A549 (cell line): Measurements from ENCODE around the gene SCN5A. TPM values are rescaled to one million over a fixed set of nuclear protein-coding genes. Genes with fewer than 3 reads are reported as not detected.

ENCODE experiments used
- ATAC-seq, 2 experiments: fragments of 200-7000 bp in 1 of 2; fragments of >200 bp in 1 of 2; cut with Nextera tagmentation in 1 of 2; cut with Tn5 transposase in 1 of 2; 3 replicates each; pipeline versions ENCODE4 v1.8.0 to v1.9.1; 2018 to 2020; ENCODE audit warnings: mild to moderate bottlenecking in 1 of 2, moderate library complexity in 1 of 2
- CTCF ChIA-PET: fragments of 300-600 bp; sonication (Branson Sonifier 250); formaldehyde crosslinking; extraction: SDS; loops from one replicate; lab custom pipeline; 2021; ENCODE audit warnings: antibody characterized with exemption, inconsistent platforms; lab: Yijun Ruan, JAX
- POLR2A ChIA-PET: fragments of 350-600 bp; formaldehyde crosslinking; extraction: SDS; loops from one replicate; lab custom pipeline; 2021; ENCODE audit warnings: antibody characterized with exemption, inconsistent platforms; lab: Yijun Ruan, JAX
- DNase-seq, 2 experiments: peaks; one replicate each; pipeline versions ENCODE4 v3.0.0 to v3.0.0-alpha.2; 2011 to 2016; ENCODE audit warnings: low read depth in 1 of 2, low spot score in 1 of 2
- FAIRE-seq: peaks from 2 replicates; lab custom pipeline; 2011; peaks lifted over from hg19 to GRCh38; lab: Jason Lieb, UNC
- H3K27ac ChIP-seq, 2 experiments: fragments of >200 bp; sonication (Bioruptor Twin); formaldehyde crosslinking; 3 replicates each; pipeline ENCODE4 v1.5.1; 2016 to 2017
- H3K4me1 ChIP-seq: fragments of >200 bp; sonication (Bioruptor Twin); formaldehyde crosslinking; 3 replicates; pipeline ENCODE4 v1.6.1; 2016
- H3K4me2 ChIP-seq: fragments of >200 bp; sonication (Bioruptor Twin); formaldehyde crosslinking; 3 replicates; pipeline ENCODE4 v1.6.1; 2016
- H3K4me3 ChIP-seq: fragments of >200 bp; sonication (Bioruptor Twin); formaldehyde crosslinking; 3 replicates; pipeline ENCODE4 v1.5.1; 2016
- H3K9me3 ChIP-seq: fragments of >200 bp; sonication (Bioruptor Twin); formaldehyde crosslinking; 3 replicates; pipeline ENCODE4 v1.6.1; 2016
- BHLHE40 ChIP-seq: IDR thresholded peaks from 2 replicates; pipeline ENCODE4 v1.6.1; 2012; ENCODE audit warnings: low read depth, low read length, inconsistent platforms
- CBX2 ChIP-seq: fragments of 200-600 bp; sonication (generic); IDR thresholded peaks from 2 replicates; pipeline ENCODE4 v1.6.1; 2016; ENCODE audit warnings: low read depth, mild to moderate bottlenecking, borderline replicate concordance
- CBX8 ChIP-seq: fragments of 200-600 bp; sonication (generic); IDR thresholded peaks from 2 replicates; pipeline ENCODE4 v1.6.1; 2016
- CHD2 ChIP-seq: fragments of 150-350 bp; IDR thresholded peaks from 2 replicates; pipeline ENCODE4 v1.6.1; 2014; ENCODE audit warnings: low read length; ENCODE audit not compliant: partially characterized antibody
- EHF ChIP-seq: fragments of 250-450 bp; sonication (Bioruptor Pico); IDR thresholded peaks from 2 replicates; pipeline ENCODE4 v1.5.0; 2020; ENCODE audit warnings: mild to moderate bottlenecking
- EP300 ChIP-seq, 2 experiments: fragments of >200 bp; sonication (Bioruptor Twin); formaldehyde crosslinking; IDR thresholded peaks; 2 replicates in 1 of 2; 3 replicates in 1 of 2; pipeline ENCODE4 v1.6.1; 2016 to 2017
- FOXS1 ChIP-seq: fragments of 250-450 bp; sonication (Bioruptor Pico); IDR thresholded peaks from 2 replicates; pipeline ENCODE4 v1.5.0; 2020; ENCODE audit warnings: mild to moderate bottlenecking, moderate library complexity
- HEYL ChIP-seq: fragments of 250-450 bp; sonication (Bioruptor Pico); IDR thresholded peaks from 2 replicates; pipeline ENCODE4 v1.8.0; 2021; ENCODE audit warnings: mild to moderate bottlenecking, moderate library complexity
- HMGXB4 ChIP-seq: fragments of 250-450 bp; sonication (Bioruptor Pico); IDR thresholded peaks from 2 replicates; pipeline ENCODE4 v1.5.0; 2021; ENCODE audit warnings: mild to moderate bottlenecking, moderate library complexity, borderline replicate concordance
- HOXB13 ChIP-seq: fragments of 250-450 bp; sonication (Bioruptor Pico); IDR thresholded peaks from 2 replicates; pipeline ENCODE4 v1.5.0; 2020; ENCODE audit warnings: low read depth, mild to moderate bottlenecking, moderate library complexity
- JUN ChIP-seq, 2 experiments: fragments of >200 bp; sonication (Bioruptor Twin); formaldehyde crosslinking; IDR thresholded peaks; 2 replicates in 1 of 2; 3 replicates in 1 of 2; pipeline ENCODE4 v1.6.1; 2016 to 2017
- KDM1A ChIP-seq: fragments of 200-600 bp; sonication (generic); IDR thresholded peaks from 2 replicates; pipeline ENCODE4 v1.6.1; 2016; ENCODE audit warnings: low read depth, mild to moderate bottlenecking
- MAZ ChIP-seq: fragments of 150-350 bp; IDR thresholded peaks from 2 replicates; pipeline ENCODE4 v1.6.1; 2014; ENCODE audit warnings: antibody characterized with exemption, low read depth, low read length, borderline replicate concordance
- MYC ChIP-seq: IDR thresholded peaks from 2 replicates; pipeline ENCODE4 v1.6.1; 2012; ENCODE audit warnings: mild to moderate bottlenecking, inconsistent platforms, low read length, improper control_type of control experiment, borderline replicate concordance
- NFE2L2 ChIP-seq: fragments of 150-350 bp; conservative IDR thresholded peaks from 2 replicates; pipeline ENCODE4 v1.6.1; 2014; ENCODE audit warnings: low read length
- NPAS2 ChIP-seq: fragments of 250-450 bp; sonication (Bioruptor Pico); IDR thresholded peaks from 2 replicates; pipeline ENCODE4 v1.8.0; 2022; ENCODE audit warnings: mild to moderate bottlenecking, moderate library complexity, borderline replicate concordance
- PHF8 ChIP-seq: fragments of 200-600 bp; sonication (generic); IDR thresholded peaks from 2 replicates; pipeline ENCODE4 v1.6.1; 2016; ENCODE audit warnings: low read depth, mild to moderate bottlenecking, antibody characterized with exemption, moderate library complexity, borderline replicate concordance
- POLR2A ChIP-seq: IDR thresholded peaks from 2 replicates; pipeline ENCODE4 v1.6.1; 2012; ENCODE audit warnings: mild to moderate bottlenecking, low read length
- RFX5 ChIP-seq: fragments of 450-650 bp; IDR thresholded peaks from 2 replicates; pipeline ENCODE4 v1.7.1; 2014; ENCODE audit warnings: antibody characterized with exemption, mild to moderate bottlenecking, moderate library complexity
- SMC3 ChIP-seq: fragments of >200 bp; sonication (Bioruptor Twin); formaldehyde crosslinking; IDR thresholded peaks from 3 replicates; pipeline ENCODE4 v1.6.1; 2018; ENCODE audit warnings: inconsistent platforms
- SREBF2 ChIP-seq: fragments of 450-650 bp; IDR thresholded peaks from 2 replicates; pipeline ENCODE4 v1.6.1; 2014; ENCODE audit warnings: mild to moderate bottlenecking, moderate library complexity
- TP53 ChIP-seq: fragments of 250-450 bp; sonication (Bioruptor Pico); IDR thresholded peaks from 2 replicates; pipeline ENCODE4 v1.5.0; 2021; ENCODE audit warnings: mild to moderate bottlenecking, moderate library complexity
- WGBS: methylation state at CpG from one replicate; pipeline ENCODE4 v1.1.6; 2017; ENCODE audit errors: missing lambda C conversion rate; 5-methylcytosine and 5-hydroxymethylcytosine counted together
- polyA plus RNA-seq, 4 experiments: library from polyadenylated mRNA; depleted of rRNA in 3 of 4; stranded (reverse); fragments of >200 nt; fragmentation: RNase III in 1 of 4; extraction: RNeasy Plus Mini Kit Qiagen cat#74134 plus additional on column Dnase treatment in 1 of 4; gene quantifications; 2 replicates in 3 of 4; 3 replicates in 1 of 4; pipeline ENCODE4 v1.2.3, GENCODE V29; 2011 to 2017
- TF ChIP-seq, protein P1 (sequence below): fragments of 450-650 bp; IDR thresholded peaks from 2 replicates; pipeline ENCODE4 v1.6.1; 2014; ENCODE audit warnings: antibody characterized with exemption
- TF ChIP-seq, protein P2 (sequence below): fragments of 150-350 bp; IDR thresholded peaks from 2 replicates; pipeline ENCODE4 v1.6.1; 2014; ENCODE audit warnings: low read depth, mild to moderate bottlenecking, low read length
- TF ChIP-seq, protein P3 (sequence below): fragments of >200 bp; sonication (Bioruptor Twin); formaldehyde crosslinking; IDR thresholded peaks from 3 replicates; pipeline ENCODE4 v1.5.1; 2016

Gene SCN5A
- polyA plus RNA-seq, 2 of the 4 experiments (the other 2 are of a cell fraction): 0.09 to 0.19 TPM

- no peak for TF ChIP-seq NPAS2
- TF ChIP-seq SREBF2: no peak
- TF ChIP-seq BHLHE40: no peak
- no peak for TF ChIP-seq SMC3
- TF ChIP-seq, protein P1, sequence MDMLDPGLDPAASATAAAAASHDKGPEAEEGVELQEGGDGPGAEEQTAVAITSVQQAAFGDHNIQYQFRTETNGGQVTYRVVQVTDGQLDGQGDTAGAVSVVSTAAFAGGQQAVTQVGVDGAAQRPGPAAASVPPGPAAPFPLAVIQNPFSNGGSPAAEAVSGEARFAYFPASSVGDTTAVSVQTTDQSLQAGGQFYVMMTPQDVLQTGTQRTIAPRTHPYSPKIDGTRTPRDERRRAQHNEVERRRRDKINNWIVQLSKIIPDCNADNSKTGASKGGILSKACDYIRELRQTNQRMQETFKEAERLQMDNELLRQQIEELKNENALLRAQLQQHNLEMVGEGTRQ: no peak
- TF ChIP-seq, all 56 proteins: peak for 0
- H3K27ac ChIP-seq: no peak overlapping the region
- no peak for ATAC-seq
- CTCF ChIA-PET: no interaction called here
- H3K9me3 ChIP-seq: no peaks in the 10 kb centered on the region
- no peak overlapping the region for H3K4me2 ChIP-seq
- no peak for DNase-seq
- no peaks in the 10 kb centered on the region for H3K4me1 ChIP-seq
- POLR2A ChIA-PET: no interaction called here
- WGBS: 26% methylated on average over 2 of the region's 2 CpGs
- no peak for FAIRE-seq
- no peak overlapping the region for H3K4me3 ChIP-seq
These were observed 93.6 kb downstream of the SCN5A start for GRCh38 chr3:38555926-38556325.

DNA sequence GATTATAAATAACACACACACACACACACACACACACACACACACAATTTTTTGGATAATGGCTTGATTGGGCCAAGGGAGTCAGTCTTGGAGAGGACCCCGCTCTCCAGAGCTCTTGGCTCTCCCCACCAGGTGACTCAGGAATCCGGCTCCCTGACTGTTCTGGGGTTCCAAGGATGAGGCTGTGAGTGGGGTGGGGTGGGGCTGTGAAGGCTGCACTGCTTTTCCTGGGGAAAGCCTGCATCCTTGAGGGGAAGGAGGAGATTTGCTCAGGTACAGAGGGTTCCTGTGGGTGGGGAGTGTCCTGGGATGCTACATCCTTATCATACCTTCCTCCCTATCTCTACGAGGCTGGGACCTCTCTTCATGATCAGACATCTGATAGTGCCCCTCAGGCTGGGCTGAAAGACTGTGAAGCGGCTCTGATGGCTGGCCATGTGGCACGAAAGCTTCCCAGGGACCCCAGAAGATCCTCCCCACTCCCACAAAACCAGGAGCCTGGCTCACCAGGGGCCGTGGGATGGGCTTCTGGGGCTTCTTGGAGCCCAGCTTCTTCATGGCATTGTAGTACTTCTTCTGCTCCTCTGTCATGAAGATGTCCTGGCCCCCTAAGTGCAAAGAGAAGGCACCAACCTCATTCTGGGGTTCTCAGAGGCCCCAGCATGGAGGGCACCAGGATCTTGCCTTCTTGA, 94.2 kb downstream of the SCN5A start:
- H3K4me3 ChIP-seq: no peak overlapping the region
- no peaks in the 10 kb centered on the region for H3K9me3 ChIP-seq
- WGBS: 21% methylated on average over 6 of the region's 6 CpGs
- no peaks in the 10 kb centered on the region for H3K4me1 ChIP-seq
- H3K4me2 ChIP-seq: no peak overlapping the region
- POLR2A ChIA-PET: no interaction called here
- no peak for DNase-seq
- no peak for ATAC-seq
- no peak for FAIRE-seq
- TF ChIP-seq, protein P2, sequence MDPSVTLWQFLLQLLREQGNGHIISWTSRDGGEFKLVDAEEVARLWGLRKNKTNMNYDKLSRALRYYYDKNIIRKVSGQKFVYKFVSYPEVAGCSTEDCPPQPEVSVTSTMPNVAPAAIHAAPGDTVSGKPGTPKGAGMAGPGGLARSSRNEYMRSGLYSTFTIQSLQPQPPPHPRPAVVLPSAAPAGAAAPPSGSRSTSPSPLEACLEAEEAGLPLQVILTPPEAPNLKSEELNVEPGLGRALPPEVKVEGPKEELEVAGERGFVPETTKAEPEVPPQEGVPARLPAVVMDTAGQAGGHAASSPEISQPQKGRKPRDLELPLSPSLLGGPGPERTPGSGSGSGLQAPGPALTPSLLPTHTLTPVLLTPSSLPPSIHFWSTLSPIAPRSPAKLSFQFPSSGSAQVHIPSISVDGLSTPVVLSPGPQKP: no peak
- TF ChIP-seq CBX2 (no peak), MYC (no peak), RFX5 (no peak), POLR2A (no peak), CHD2 (no peak), BHLHE40 (no peak), FOXS1 (CRISPR knock-in tag) (no peak), EP300 (IDR thresholded peaks at IDR 0.05) (no peak), HOXB13 (no peak), TP53 (no peak)
- TF ChIP-seq, protein P1: no peak
- TF ChIP-seq, protein P3, sequence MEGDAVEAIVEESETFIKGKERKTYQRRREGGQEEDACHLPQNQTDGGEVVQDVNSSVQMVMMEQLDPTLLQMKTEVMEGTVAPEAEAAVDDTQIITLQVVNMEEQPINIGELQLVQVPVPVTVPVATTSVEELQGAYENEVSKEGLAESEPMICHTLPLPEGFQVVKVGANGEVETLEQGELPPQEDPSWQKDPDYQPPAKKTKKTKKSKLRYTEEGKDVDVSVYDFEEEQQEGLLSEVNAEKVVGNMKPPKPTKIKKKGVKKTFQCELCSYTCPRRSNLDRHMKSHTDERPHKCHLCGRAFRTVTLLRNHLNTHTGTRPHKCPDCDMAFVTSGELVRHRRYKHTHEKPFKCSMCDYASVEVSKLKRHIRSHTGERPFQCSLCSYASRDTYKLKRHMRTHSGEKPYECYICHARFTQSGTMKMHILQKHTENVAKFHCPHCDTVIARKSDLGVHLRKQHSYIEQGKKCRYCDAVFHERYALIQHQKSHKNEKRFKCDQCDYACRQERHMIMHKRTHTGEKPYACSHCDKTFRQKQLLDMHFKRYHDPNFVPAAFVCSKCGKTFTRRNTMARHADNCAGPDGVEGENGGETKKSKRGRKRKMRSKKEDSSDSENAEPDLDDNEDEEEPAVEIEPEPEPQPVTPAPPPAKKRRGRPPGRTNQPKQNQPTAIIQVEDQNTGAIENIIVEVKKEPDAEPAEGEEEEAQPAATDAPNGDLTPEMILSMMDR: no peak
- CTCF ChIA-PET: interaction anchor here (1.1 kb wide), 1 partner anchor 15 kb away, joined by 3 read pairs; no protein-coding TSS in a partner anchor
- H3K27ac ChIP-seq: no peak overlapping the region

DNA sequence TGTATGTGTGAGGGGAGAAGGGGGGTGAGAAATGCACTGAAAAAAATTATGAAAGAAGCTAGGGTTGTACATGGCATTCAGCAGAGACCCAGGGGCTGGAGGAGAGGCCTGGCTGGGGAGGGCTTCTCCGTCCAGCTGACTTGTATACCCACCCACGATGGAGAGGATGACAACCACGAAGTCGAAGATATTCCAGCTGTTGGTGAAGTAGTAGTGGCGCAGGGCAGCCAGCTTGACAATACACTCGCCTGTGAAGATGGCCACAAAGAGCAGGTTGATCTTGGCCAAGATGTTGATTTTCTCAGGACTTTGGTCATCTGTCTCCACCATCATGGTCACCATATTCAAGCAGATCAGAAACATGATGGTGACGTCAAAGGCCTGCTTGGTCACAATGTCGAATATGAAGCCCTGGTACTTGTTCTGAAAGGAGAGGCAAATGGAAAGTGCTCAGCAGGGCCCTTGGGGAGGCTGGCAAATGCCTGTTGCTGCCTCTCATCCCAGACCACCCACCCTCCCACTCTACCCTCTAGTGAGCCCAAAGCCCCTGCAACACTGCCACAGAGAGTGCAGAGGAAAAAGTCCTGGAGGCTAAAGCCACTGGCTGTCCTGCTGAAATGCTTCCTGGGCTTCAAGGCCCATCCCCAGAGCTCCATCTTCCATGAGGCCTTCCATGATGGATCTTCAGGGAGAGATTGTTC, 95.2 kb downstream of the SCN5A start:
- WGBS: 39% methylated on average over 8 of the region's 8 CpGs
- CTCF ChIA-PET: interaction anchor here (1.1 to 1.8 kb wide), 2 partner anchors 16 to 33 kb away, joined by 3 to 8 read pairs; no protein-coding TSS in a partner anchor
- no peaks in the 10 kb centered on the region for H3K4me1 ChIP-seq
- TF ChIP-seq EHF (CRISPR knock-in tag): no peak
- no peak for TF ChIP-seq CBX8
- TF ChIP-seq BHLHE40: no peak
- TF ChIP-seq HMGXB4: no peak
- TF ChIP-seq PHF8: no peak
- TF ChIP-seq MAZ: no peak
- TF ChIP-seq JUN (IDR thresholded peaks at IDR 0.05): no peak
- no peak for TF ChIP-seq CBX2
- TF ChIP-seq HEYL: no peak
- no peak for TF ChIP-seq SREBF2
- no peak for TF ChIP-seq SMC3
- no peak for TF ChIP-seq NFE2L2
- TF ChIP-seq, protein P2: no peak
- no peak for TF ChIP-seq KDM1A

More for the DNA sequence above, 95.2 kb downstream of the SCN5A start:
- H3K4me2 ChIP-seq: no peak overlapping the region
- ATAC-seq (no peak), DNase-seq (no peak), FAIRE-seq (no peak)
- no peak overlapping the region for H3K4me3 ChIP-seq
- POLR2A ChIA-PET: no interaction called here
- no peak overlapping the region for H3K27ac ChIP-seq
- H3K9me3 ChIP-seq: no peaks in the 10 kb centered on the region
